ENCODE results near the gene TNNT1.
"Not testable (repeated sequence)": the region's sequence is repeated elsewhere in the genome, so short reads cannot be mapped to it uniquely, and the experiment has no call there.

The TNNT1 gene, protein sequence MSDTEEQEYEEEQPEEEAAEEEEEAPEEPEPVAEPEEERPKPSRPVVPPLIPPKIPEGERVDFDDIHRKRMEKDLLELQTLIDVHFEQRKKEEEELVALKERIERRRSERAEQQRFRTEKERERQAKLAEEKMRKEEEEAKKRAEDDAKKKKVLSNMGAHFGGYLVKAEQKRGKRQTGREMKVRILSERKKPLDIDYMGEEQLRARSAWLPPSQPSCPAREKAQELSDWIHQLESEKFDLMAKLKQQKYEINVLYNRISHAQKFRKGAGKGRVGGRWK

DNA sequence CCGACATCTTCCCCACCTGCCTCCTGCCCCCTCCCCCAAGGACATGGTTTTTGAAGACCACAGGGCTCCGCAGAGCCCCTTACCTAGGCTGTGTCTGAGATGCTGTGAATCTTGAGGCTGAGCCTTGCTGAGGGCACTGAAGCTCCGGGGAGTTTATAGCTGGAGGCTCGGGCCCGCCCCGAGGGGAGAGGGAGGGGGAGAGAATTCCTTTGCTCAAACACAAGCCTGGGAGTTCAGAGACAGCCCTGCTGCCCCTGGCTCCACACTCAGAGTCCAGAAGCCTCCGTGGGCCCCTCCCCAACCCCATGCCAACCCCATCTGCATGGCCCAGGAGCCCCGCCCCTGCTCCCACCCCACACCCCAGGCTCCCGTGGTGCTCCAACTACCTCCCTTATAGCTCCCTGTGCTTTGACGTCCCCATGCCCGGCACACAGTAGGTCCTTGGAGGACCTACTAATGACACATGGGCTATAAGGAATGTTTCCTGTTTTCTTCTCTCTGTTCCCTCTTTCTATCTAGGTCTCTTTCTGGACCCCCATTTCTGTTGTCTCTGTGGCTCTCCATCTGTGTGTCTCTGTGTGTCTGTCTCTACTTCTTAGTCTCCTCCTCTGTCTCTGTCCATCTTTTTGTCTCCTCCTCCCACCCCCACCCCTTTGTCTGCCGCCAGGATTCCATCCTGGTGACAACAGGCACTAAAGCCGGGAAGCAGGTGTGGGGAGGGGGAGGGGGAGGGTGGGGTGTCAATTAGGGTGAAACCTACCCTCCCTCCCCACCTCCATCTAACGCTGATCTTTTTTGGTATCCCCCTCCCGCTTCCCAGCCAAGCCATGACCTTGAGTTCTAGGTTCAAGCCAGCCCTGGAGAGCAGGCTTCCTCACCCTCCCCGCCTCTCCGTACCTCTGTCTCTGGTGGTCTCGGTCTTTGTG lies at the start of gene TNNT1:
TSS of gene TNNT1 (minus strand) at position 129 of the 926 bp plus-strand sequence. CDS start 2,049 bp downstream, outside the sequence.
- no peak for DNase-seq

DNA sequence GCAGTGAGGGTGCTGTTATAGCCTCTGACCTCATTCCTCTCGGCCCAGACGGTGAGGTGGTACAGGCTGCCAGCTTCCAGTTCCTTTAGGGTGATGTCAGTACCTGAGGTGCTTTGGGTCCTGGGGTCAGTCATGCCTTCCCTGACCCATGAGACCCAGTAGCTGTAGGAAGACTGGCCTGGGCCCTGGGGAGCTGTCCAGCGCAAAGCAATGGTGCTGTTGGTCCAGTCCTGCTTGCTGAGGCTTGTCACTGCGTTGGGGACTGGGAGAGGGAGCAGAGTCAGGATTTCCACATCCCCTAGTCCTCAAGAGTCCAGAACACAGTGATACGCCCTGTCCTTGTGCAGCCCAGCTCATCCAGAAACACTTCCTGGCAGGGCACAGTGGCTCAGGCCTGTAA lies 49.6 kb upstream of the TNNT1 start:
- no peak for DNase-seq

DNA sequence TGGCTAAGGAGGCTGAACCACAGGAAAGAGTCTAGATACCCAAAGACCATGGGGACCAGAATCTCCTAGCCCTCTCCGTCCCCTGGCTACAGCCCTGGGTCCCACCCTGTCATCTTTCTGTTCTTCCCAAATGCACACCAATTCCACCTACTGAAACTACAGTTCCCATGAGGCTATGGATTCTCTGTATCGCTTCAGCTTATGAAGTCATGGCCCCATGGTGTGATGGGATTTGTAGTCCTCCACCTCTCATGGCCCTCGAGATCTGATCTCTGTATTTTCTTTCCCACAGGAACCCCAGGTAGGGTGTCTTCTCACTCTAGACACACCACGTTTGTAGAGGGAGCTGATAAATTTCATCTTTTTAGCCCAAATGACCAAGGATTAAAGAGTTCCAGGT lies 48.5 kb upstream of the TNNT1 start:
- no peak for DNase-seq

DNA sequence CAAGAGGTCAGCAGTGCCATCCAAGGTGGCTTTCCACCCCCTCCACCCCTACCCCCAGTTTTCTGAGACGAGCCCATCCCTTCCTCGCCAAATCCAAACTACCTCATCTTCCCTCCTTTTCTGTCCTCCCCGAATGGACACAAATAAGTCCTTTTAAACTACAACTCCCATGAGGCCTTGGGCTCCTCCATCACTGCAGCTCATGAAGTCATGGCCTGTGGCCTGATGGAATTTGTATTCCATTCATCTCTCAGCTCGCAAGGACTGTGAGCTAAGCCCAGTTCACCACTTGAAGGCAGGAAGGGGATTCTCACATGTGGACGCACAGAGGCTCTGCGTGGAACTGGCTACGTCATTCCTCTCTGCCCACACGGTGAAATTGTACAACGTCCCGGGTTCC lies 47.8 kb upstream of the TNNT1 start:
- DNase-seq = no peak

DNA sequence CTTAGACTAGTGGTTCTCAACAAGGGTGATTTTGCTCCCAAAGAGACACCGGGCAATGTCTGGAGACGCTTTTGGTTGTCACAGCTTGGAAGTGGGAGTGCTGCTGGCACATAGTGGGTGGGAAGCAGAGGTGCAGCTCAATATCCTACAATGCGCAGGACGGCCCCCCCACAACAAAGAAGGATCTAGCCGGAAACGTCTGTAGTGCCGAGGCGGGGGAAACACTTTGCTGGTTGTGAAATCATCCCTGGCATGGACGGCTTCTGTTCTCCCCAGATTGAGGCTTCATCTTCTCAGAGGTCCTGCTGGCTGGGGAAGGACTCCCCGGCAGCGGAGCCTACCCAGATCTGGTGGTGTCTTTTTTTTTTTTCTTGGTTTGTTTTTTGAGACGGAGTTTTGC lies 44.5 kb upstream of the TNNT1 start:
- no peak for DNase-seq

DNA sequence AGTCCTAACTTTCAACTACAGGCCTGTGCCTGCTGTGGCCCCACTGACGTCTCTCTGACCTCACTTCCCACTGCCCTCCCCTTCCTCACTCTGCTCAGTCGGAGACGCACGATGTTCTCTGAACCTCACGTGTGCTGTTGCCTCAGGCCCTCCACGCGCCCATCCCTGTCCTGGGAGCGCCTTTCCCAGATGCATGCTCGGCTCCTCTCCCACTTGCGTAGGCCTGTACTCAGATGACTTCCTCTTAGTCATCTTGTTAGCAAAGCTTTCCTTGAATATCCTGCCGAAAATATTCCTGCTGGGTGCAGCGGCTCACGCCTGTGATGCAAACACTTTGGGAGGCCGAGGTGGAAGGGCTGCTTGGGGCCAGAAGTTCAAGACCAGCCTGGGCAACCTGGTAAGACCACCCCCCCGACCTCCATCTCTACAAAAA lies 40.4 kb upstream of the TNNT1 start:
- DNase-seq = no peak

DNA sequence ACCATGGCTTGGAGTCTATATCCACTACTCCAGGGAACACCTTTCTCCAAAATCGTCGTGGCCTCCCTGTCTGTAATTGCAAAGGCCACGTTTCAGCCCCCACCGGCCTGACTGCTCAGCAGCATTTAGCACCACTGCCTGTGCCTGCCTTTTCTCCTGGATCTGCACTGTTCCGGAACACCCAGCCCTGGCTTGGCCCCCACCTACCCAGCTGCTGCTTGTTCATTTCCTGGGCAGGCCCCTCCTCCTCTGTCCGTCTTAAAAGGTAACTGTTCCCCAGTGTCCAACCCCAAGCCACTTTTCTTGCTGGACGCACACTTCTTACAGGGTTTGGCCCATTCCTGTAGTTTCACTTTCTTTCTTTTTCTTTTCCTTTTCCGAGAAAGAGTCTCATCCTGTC lies 39.6 kb upstream of the TNNT1 start:
- DNase-seq = no peak

DNA sequence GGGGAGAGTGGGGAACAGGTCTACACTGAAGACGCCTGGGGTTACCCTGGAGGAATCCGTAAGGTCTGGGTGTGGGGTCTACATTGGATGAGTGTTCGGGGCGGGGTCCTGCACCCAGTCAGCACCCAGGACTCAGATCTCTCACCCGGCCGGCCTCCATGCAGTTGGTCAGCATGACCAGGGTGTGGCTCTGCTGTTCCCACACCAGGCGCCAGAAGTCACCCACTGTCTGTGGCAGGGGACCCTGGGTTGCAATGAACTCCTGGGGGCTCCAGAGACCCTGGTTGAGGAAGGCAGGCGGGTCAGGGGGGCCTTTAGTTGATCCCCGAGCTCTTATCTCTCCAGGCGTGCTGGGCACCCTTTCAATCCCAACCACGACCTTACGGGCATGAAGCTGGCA lies 37.1 kb upstream of the TNNT1 start:
- no peak for DNase-seq

DNA sequence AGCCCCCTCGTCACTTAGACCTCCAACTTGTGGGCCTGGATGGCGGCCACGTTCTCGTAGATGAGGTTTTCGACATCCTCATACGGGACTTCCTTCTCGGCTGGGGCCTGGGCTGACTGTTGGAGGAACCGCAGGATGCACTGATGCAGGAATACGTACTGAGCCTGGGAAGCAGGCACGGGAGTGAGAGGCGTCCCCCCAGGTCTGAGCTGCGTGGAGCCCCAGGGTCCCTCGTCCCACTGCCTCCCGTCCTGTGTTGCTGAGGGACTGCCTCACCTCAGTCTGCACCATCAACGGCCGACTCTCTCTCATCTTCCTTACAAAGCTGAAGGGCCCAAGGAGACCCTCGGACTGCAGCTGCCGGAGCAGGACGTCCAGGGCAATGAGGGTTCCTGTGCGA lies 32.7 kb upstream of the TNNT1 start:
- no peak for DNase-seq

DNA sequence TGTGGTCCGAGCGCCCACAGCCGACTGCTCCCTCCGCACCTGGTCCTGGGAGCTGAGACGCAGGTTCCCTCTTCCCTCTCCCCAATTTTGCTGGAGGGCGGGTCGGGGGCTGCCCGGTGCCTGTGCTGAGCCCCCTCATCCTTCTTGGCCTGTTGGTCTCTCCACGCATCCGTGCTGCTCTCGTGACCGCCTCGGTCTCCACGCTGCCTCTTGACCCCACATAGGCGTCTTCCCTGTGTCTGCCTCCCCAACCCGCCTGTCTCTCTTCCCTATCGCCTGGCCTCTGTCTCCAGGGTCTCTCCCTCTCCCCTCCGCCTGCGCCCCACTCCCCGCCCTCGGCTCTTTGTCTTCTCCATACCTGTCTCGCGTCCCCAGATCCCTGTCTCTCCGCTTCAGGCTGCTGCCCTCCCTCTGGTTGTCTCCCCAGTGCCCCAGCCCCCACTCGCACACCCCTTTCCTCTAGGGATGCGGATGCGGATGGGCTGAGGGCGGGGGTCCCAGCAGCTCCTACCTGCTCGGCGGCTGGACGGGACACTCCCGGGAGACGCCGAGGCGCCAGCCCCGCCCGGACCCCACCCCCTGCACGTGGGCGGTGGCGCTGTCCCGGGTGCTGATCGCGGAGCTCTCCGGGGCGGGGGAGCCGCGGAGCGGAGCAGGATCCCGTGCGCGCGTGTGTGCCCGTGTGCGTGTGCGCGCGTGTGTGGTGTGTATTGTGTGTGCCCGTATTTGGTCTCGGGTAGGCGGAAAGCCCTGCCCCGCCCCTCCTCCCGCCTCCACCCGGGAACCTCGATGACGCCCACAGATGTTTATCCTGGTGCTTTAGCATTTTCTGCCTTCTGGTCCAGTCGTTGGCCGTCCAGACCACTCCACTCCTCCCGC lies 30.8 kb upstream of the TNNT1 start, which contains the start of gene SYT5:
TSS of gene SYT5 (minus strand) at position 684 of the 879 bp plus-strand sequence. CDS start 1,248 bp downstream, outside the sequence.
- DNase-seq = no peak

DNA sequence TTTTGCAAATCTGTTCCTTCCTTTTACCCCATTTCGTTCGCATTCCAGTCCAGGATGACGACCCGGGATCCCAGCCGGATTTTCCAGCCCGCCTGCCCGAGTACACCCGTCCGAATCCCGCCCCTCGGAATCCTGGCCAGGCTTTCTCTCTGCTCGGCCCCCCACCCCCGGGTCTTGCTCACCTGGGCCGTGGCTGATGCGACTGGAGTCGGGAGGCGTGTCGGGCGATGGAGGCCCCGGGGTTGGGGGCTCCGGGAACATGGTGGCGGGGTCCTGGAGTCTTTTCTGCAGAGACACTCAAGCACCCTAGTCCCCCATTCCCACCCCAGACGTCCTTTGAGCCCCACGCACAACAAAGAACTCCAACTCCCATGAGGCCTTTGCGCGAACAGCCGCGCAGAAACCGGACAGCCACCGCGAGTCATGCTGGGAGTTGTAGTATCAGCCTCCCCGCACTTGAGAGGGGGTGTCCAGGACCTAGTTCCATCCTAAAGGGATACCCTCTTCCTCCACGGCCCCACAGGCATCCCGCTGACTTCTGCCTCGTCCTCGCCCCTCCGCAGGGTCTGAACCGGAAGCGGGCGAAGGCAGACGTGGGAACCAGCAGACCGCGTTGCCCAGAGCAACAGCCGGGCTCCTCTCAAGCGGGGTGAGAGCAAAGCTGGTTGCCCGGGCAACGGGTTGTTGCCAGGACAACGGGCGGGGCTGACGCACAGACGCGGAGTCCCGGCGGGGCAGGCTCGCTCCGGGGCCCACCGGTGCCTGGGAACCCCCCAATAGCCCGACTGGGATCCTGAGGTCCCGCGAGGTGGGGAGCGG lies 30.0 kb upstream of the TNNT1 start:
- peak; percentile 29 for DNase-seq

DNA sequence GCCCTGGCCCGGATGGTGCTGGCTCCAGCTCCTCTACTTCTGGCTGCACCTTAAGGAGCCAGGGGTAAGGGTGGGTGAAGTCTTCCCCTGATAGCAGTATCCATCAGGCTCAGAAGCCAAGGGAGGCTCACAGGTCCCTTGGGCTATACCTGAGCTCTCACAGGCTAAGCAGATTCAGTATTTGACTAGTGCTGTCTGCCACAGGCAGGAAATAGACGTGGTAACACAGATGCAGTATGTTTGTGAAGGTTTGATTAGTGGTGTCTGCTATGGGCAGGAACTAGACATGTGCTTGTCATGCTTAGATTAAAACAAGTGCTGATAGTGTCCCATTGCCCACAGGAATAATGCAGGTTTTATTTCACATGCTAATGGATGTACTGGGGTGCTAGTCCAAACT lies 27.1 kb upstream of the TNNT1 start:
- no peak for DNase-seq

DNA sequence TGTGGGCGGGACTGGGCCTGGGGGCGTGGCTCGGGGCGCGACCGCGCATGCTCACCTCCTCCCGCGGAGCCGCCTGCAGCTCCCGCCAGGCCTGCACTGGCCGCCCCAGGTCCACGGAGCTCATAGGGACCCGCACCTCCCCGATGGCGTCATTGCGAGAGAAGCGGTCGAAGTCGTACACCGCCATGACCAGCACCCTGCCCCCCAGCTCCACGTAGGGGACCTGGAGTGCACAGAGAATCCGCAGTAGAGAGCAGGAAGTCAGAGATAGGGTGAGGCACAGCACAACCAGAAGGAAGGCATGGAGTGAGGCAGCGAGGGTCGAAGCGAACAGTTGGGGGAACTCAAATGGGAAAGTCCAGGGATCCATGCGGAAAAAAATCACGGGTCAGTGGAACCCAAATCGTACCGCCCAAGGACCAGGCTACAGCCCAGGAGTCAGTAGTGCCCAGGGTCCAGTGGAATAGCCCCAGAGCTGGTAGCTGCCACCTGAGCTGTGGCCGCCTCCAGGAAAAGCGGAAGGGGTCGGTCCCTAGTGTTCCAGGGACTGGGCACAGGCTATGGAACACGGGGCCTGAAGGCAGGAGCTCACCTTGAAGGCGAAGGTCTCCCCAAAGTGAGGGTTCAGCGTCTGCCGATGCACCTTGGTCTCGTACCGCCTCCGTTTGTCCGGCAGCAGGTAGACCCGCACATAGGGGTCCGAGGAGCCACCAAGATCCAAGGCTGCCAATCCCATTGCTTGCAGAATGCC lies 26.3 kb upstream of the TNNT1 start:
- DNase-seq = no peak

DNA sequence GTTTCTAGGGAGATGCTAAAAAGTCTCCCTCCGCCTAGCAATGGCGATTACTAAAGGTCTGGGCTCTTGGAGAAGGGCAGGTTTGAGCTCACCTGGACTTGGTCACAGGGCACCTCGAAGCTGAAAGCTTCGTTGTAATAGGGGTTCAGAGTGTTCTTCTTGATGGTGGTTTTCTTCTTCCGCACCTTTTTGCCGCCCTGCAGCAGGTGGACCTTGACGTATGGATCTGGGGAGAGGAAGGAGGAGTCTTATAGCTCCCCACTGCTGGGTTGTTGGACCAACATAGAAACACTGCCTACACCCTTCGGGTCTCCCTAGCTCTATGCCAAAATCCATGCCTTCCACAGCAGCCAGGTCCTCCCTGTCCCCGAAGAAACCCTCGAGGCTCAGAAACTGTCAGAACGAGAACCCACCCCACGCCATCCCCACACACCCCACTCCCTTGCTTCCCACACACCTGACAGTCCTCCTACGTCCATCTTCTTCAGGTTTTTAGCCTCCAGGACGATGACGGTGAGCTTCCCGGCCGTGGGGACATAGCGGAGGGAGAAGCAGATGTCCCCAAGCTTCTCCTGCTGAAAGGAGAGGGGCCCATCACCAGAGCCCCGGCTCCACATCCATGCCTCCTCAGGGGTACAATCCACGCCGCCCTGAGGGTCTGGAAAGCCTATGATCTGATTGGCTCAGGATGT lies 25.6 kb upstream of the TNNT1 start:
- DNase-seq = no peak

DNA sequence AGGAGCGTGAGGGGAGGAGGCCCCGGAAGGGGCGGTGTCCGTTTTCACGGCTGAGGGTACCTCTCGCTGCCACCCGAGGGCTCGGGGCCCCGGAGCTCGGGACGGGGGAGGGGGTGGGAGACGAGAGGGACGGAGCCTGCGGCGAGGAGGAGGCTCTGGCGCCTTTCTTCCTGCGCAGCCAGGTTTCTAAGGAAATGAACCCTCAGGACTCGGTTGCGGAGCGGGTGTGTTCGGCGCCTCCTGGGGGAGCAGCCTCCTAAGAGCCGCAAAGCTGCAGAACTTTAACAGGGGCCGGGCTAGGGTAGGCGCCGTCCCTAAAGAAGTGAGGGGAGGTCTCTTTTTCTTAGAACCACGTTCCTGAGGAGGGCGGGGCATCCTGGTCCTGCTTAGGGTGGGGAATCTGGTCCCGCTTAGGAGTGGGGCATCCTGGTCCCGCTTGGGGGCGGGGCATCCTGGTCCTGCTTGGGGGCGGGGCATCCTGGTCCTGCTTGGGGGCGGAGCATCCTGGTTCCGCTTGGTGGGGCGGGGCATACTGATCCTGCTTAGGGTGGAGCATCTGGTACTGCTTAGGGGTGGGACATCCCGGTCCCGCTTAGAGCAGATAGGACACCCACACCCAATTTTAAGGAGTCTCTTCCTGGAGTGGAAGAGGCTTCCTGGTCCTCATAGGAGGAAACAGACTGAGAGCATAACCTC lies 24.9 kb upstream of the TNNT1 start:
- no peak for DNase-seq

DNA sequence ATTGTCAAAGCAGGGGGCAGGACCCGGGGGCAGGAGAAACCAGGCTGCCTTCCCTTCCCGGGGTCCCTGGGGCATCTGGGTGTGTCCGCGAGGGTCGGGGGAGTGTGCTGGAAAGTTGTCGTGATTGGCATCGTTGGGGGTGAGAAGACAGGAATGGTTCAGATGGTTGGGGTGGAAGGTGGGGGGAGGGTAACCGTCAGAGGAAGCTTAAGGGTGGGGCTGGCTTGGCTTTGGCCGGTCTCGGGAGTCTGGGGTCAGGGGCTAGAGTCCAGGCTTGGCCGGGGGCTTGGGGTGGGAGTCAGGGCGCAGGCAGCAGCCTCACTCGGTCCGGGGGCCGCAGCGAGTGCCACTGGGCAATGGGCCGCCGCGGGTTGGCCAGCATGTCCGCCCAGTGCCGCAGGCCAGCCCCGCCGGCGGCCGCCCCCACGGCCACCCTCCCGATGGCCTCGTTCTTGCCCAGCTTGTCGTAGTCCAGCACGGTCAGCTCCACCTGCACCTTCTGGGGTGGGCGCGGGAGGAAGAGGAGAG lies 24.2 kb upstream of the TNNT1 start:
- DNase-seq = no peak

DNA sequence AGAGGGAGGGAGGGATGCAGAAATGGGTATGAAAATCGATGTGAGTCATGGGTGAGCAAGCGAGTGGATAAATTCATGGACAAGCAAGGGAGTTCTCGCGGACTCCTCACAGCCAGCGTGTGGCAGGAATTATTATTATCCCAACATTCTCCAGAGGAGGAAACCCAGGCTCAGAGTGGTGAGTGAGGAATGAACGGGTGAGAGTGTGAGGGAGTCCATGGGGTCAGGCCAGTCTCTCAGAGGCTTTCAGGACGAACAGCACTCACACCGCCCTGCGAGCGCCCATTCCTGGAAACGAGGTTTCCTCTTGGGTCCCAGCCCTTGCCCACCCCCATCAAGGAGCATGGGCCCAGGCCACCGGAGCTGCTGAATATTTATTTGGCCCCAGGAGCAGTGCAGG lies 23.7 kb upstream of the TNNT1 start:
- DNase-seq = no peak

DNA sequence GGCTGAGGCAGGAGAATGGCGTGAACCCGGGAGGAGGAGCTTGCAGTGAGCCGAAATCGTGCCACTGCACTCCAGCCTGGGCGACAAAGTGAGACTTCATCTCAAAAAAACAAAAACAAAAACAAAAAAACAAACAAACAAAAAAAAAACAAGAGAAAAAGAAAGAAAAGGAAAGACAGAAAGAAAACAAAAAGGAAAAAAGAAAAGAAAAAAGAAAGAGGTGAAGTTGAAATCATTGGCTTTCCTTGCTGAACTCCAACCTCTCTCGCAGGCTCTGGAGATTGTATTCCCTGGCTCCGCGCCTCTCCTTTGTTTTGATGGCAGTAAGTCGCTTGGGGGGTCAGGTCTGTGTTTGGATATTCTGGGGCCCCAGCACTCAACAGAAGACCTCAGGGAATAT lies 23.3 kb upstream of the TNNT1 start:
- DNase-seq = not testable (repeated sequence)

DNA sequence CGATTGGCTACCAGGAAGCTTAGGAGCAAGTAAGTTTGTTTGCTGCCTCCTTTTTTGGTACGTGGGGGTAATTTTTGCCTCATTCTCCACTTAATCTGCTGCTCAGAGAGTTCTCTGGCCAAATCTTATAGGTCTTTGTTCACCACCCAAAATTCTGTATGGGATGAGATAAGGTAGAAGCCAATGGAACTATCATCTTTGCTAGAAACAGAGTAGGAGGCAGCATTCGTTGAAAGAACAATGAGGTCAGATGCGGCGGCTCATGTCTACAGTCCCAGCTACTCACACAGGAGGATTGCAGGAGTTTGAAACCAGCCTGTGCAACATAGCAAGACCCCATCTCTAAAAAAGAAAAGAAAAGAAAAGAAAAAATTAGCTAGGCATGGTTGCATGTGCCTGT lies 22.4 kb upstream of the TNNT1 start:
- no peak for DNase-seq

DNA sequence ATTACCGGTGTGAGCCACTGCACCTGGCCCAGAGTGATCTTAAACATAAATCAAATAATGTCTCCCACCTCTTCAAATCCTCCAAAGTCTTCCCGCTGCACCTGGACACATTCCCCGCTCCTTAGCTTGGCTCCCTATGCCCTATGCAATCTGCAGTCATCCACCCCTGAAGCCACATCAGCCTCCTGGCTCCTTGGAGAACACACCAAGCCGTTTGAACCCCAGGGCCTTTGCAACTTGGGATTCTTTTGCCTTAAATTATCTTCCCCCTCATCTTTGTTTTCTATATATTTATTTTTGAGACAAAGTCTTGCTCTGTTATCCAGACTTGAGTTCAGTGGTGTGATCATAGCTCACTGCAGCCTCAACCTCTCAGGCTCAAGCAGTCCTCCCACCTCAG lies 20.1 kb upstream of the TNNT1 start:
- DNase-seq = no peak

All from amniotic stem cell (primary cell).